Measurements from ENCODE around the gene MYO16. TPM values are rescaled to one million over a fixed set of nuclear protein-coding genes. Genes with fewer than 3 reads are reported as not detected.
"Not testable (repeated sequence)": the region's sequence is repeated elsewhere in the genome, so short reads cannot be mapped to it uniquely, and the experiment has no call there.

The MYO16 gene
- polyA plus RNA-seq, 4 donors: 0.38 to 0.55 (median 0.46) TPM

- DNase-seq (ENCODE audit: low read depth in 4 of 4, low spot score in 2 of 4): no peak
These were observed 584.3 kb downstream of the MYO16 start for GRCh38 chr13:109213714-109214113.

GRCh38 chr13:109214393-109214792 lies 585.0 kb downstream of the MYO16 start:
- DNase-seq (ENCODE audit: low read depth in 4 of 4, low spot score in 2 of 4): no peak

GRCh38 chr13:109215377-109215776 lies 586.0 kb downstream of the MYO16 start:
- no peak for DNase-seq (ENCODE audit: low read depth in 4 of 4, low spot score in 2 of 4)

GRCh38 chr13:109217510-109217909 lies 588.1 kb downstream of the MYO16 start:
- DNase-seq (ENCODE audit: low read depth in 4 of 4, low spot score in 2 of 4): not testable (repeated sequence)

- DNase-seq (ENCODE audit: low read depth in 4 of 4, low spot score in 2 of 4): no peak
These were observed 591.2 kb downstream of the MYO16 start for GRCh38 chr13:109220631-109221030.

GRCh38 chr13:109224033-109224432 lies 594.6 kb downstream of the MYO16 start:
- no peak for DNase-seq (ENCODE audit: low read depth in 4 of 4, low spot score in 2 of 4)

GRCh38 chr13:109226631-109227030 lies 597.2 kb downstream of the MYO16 start:
- no peak for DNase-seq (ENCODE audit: low read depth in 4 of 4, low spot score in 2 of 4)

- DNase-seq (ENCODE audit: low read depth in 4 of 4, low spot score in 2 of 4): no peak
These were observed 598.0 kb downstream of the MYO16 start for GRCh38 chr13:109227344-109227940.

- DNase-seq (ENCODE audit: low read depth in 4 of 4, low spot score in 2 of 4): no peak
These were observed 598.8 kb downstream of the MYO16 start for GRCh38 chr13:109228211-109228610.

GRCh38 chr13:109231888-109232287 lies 602.5 kb downstream of the MYO16 start:
- no peak for DNase-seq (ENCODE audit: low read depth in 4 of 4, low spot score in 2 of 4)

- no peak for DNase-seq (ENCODE audit: low read depth in 4 of 4, low spot score in 2 of 4)
These were observed 603.9 kb downstream of the MYO16 start for GRCh38 chr13:109233293-109233692.

- no peak for DNase-seq (ENCODE audit: low read depth in 4 of 4, low spot score in 2 of 4)
These were observed 606.5 kb downstream of the MYO16 start for GRCh38 chr13:109235901-109236300.

- no peak for DNase-seq (ENCODE audit: low read depth in 4 of 4, low spot score in 2 of 4)
These were observed 611.7 kb downstream of the MYO16 start for GRCh38 chr13:109241160-109241559.

GRCh38 chr13:109243311-109243951 lies 614.0 kb downstream of the MYO16 start:
- DNase-seq (ENCODE audit: low read depth in 4 of 4, low spot score in 2 of 4): no peak

GRCh38 chr13:109244566-109244965 lies 615.2 kb downstream of the MYO16 start:
- no peak for DNase-seq (ENCODE audit: low read depth in 4 of 4, low spot score in 2 of 4)

GRCh38 chr13:109246001-109246400 lies 616.6 kb downstream of the MYO16 start:
- DNase-seq (ENCODE audit: low read depth in 4 of 4, low spot score in 2 of 4): no peak

- no peak for DNase-seq (ENCODE audit: low read depth in 4 of 4, low spot score in 2 of 4)
These were observed 620.5 kb downstream of the MYO16 start for GRCh38 chr13:109249780-109250528.

- DNase-seq (ENCODE audit: low read depth in 4 of 4, low spot score in 2 of 4): no peak
These were observed 622.5 kb downstream of the MYO16 start for GRCh38 chr13:109251956-109252355.

GRCh38 chr13:109253316-109253715 lies 623.9 kb downstream of the MYO16 start:
- no peak for DNase-seq (ENCODE audit: low read depth in 4 of 4, low spot score in 2 of 4)

- DNase-seq (ENCODE audit: low read depth in 4 of 4, low spot score in 2 of 4): no peak
These were observed 624.9 kb downstream of the MYO16 start for GRCh38 chr13:109254274-109254673.

GRCh38 chr13:109255141-109255856 lies 625.9 kb downstream of the MYO16 start:
- no peak for DNase-seq (ENCODE audit: low read depth in 4 of 4, low spot score in 2 of 4)
